Endodermal cell (in vitro differentiated cells): ENCODE results near the gene KCTD6. TPM values are rescaled to one million over a fixed set of nuclear protein-coding genes. Genes with fewer than 3 reads are reported as not detected.

ENCODE experiments used
- DNase-seq: peaks from one replicate; pipeline ENCODE4 v3.0.0-alpha.2; 2017
- H3K27ac ChIP-seq: 2 replicates; pipeline ENCODE4 v1.5.1; 2013; ENCODE audit warnings: mild to moderate bottlenecking, low read depth, low read length, moderate library complexity
- H3K27me3 ChIP-seq: 2 replicates; pipeline ENCODE4 v1.6.1; 2013; ENCODE audit warnings: mild to moderate bottlenecking, low read length, moderate library complexity; ENCODE audit not compliant: insufficient read depth, control insufficient read depth, poor library complexity, severe bottlenecking
- H3K36me3 ChIP-seq: 2 replicates; pipeline ENCODE4 v1.7.0; 2013; ENCODE audit warnings: mild to moderate bottlenecking, low read length, moderate library complexity; ENCODE audit not compliant: control insufficient read depth, insufficient read depth
- H3K4me1 ChIP-seq: one replicate; pipeline ENCODE4 v1.7.0; 2013; ENCODE audit warnings: low read length; ENCODE audit not compliant: control insufficient read depth, insufficient read depth
- H3K4me3 ChIP-seq: 2 replicates; pipeline ENCODE4 v1.5.1; 2013; ENCODE audit warnings: mild to moderate bottlenecking, low read length, moderate library complexity
- H3K9ac ChIP-seq: 2 replicates; pipeline ENCODE4 v1.6.1; 2013; ENCODE audit warnings: mild to moderate bottlenecking, low read length, moderate library complexity; ENCODE audit not compliant: poor library complexity, severe bottlenecking; ENCODE audit errors: extremely low read depth
- H3K9me3 ChIP-seq: 2 replicates; pipeline ENCODE4 v1.6.1; 2013; ENCODE audit warnings: mild to moderate bottlenecking, low read length, moderate library complexity; ENCODE audit not compliant: control insufficient read depth
- H3K27ac Mint-ChIP-seq: 2 replicates; pipeline ENCODE4 v1.8.0; 2020; ENCODE audit warnings: mixed read lengths
- H3K27me3 Mint-ChIP-seq: 2 replicates; pipeline ENCODE4 v1.8.0; 2021; ENCODE audit warnings: mild to moderate bottlenecking, mixed read lengths; ENCODE audit not compliant: insufficient read depth
- H3K36me3 Mint-ChIP-seq: 2 replicates; pipeline ENCODE4 v1.8.0; 2020; ENCODE audit warnings: low read depth, mixed read lengths
- H3K4me1 Mint-ChIP-seq: 2 replicates; pipeline ENCODE4 v1.8.0; 2020; ENCODE audit warnings: mixed read lengths
- H3K4me3 Mint-ChIP-seq: 2 replicates; pipeline ENCODE4 v1.8.0; 2020; ENCODE audit warnings: mild to moderate bottlenecking, moderate library complexity, mixed read lengths
- H3K9me3 Mint-ChIP-seq: 2 replicates; pipeline ENCODE4 v1.8.0; 2020; ENCODE audit warnings: mild to moderate bottlenecking, mixed read lengths
- CTCF ChIP-seq: fragments of 200-600 bp; sonication (generic); conservative IDR thresholded peaks from 2 replicates; pipeline ENCODE4 v1.5.0; 2021; ENCODE audit warnings: antibody characterized with exemption, mild to moderate bottlenecking
- WGBS, 2 experiments: methylation state at CpG; one replicate each; pipeline versions ENCODE4 v1.1.5 to v1.1.7; 2013; ENCODE audit warnings: missing lambda C conversion rate in 2 of 2, mixed read lengths in 1 of 2; ENCODE audit not compliant: insufficient coverage in 1 of 2, insufficient read length in 1 of 2; 5-methylcytosine and 5-hydroxymethylcytosine counted together
- total RNA-seq, 2 donors: library from RNA; stranded (reverse); fragmentation: NEBNext Ultra II Directional in 1 of 2; extraction: Animal tissue kit (Norgen Biotek cat#: 25700) in 1 of 2; gene quantifications; 2 replicates in 1 of 2; 3 replicates in 1 of 2; pipeline ENCODE4 v1.2.1, GENCODE V29; 2021

KCTD6 gene
- total RNA-seq, 2 donors from 2014 or later = 17.9 to 20.4 TPM

- Mint-ChIP-seq H3K27ac (no peak overlapping the region), H3K4me3 (peak overlapping the region; percentile 76), H3K9me3 (no peaks in the 10 kb centered on the region), H3K27me3 (no peaks in the 10 kb centered on the region), H3K36me3 (peaks cover 6% of the 10 kb centered on the region), H3K4me1 (peaks cover 54% of the 10 kb centered on the region)
- H3K4me1 ChIP-seq = peaks cover 15% of the 10 kb centered on the region
- WGBS, 2 experiments = 22 to 29% methylated on average over 1 to 2 of the region's 3 CpGs
- no peaks in the 10 kb centered on the region for H3K27me3 ChIP-seq
- H3K9me3 ChIP-seq = peaks cover under 1% of the 10 kb centered on the region
- H3K27ac ChIP-seq = no peak overlapping the region
- no peak for DNase-seq
- peaks cover 2% of the 10 kb centered on the region for H3K36me3 ChIP-seq
- H3K4me3 ChIP-seq = peak overlapping the region; percentile 83
- H3K9ac ChIP-seq = no peak overlapping the region
- no peak for TF ChIP-seq CTCF
Observed at GRCh38 chr3:58494107-58494506, 2.2 kb downstream of the KCTD6 start.

GRCh38 chr3:58495101-58495500 is 3.2 kb downstream of the KCTD6 start:
- 81 to 92% methylated on average over 2 to 3 of the region's 3 CpGs for WGBS, 2 experiments
- no peak overlapping the region for H3K9ac ChIP-seq

GRCh38 chr3:58496206-58496857 is 4.4 kb downstream of the KCTD6 start:
- Histone ChIP-seq H3K27ac (peak overlapping the region; percentile 87), H3K4me3 (peak overlapping the region; percentile 83), H3K27me3 (no peaks in the 10 kb centered on the region), H3K9ac (no peak overlapping the region), H3K4me1 (peaks cover 10% of the 10 kb centered on the region), H3K9me3 (peaks cover 5% of the 10 kb centered on the region), H3K36me3 (peaks cover 22% of the 10 kb centered on the region)
- peaks cover 21% of the 10 kb centered on the region for H3K36me3 Mint-ChIP-seq
- no peaks in the 10 kb centered on the region for H3K9me3 Mint-ChIP-seq
- peaks cover 49% of the 10 kb centered on the region for H3K4me1 Mint-ChIP-seq
- no peak for DNase-seq
- 31 to 44% methylated on average over 3 to 5 of the region's 5 CpGs for WGBS, 2 experiments
- H3K27ac Mint-ChIP-seq = no peak overlapping the region
- H3K27me3 Mint-ChIP-seq = no peaks in the 10 kb centered on the region
- H3K4me3 Mint-ChIP-seq = no peak overlapping the region
- peak; percentile 45 for TF ChIP-seq CTCF

More at GRCh38 chr3:58495101-58495500, 3.2 kb downstream of the KCTD6 start:
- DNase-seq = no peak
- peaks cover 52% of the 10 kb centered on the region for H3K4me1 Mint-ChIP-seq
- no peak overlapping the region for H3K27ac ChIP-seq
- H3K9me3 ChIP-seq = peaks cover 5% of the 10 kb centered on the region
- H3K27ac Mint-ChIP-seq = no peak overlapping the region
- no peak for TF ChIP-seq CTCF
- H3K27me3 ChIP-seq = no peaks in the 10 kb centered on the region
- peaks cover 10% of the 10 kb centered on the region for H3K36me3 ChIP-seq
- H3K4me3 ChIP-seq = peak overlapping the region; percentile 83
- peaks cover 12% of the 10 kb centered on the region for H3K36me3 Mint-ChIP-seq
- H3K27me3 Mint-ChIP-seq = no peaks in the 10 kb centered on the region
- peaks cover 15% of the 10 kb centered on the region for H3K4me1 ChIP-seq
- no peak overlapping the region for H3K4me3 Mint-ChIP-seq
- H3K9me3 Mint-ChIP-seq = no peaks in the 10 kb centered on the region
